GM12878 (cell line): ENCODE measurements around the gene MTHFD1L. TPM values are rescaled to one million over a fixed set of nuclear protein-coding genes. Genes with fewer than 3 reads are reported as not detected.

Source experiments
- ATAC-seq: fragments of 200-7000 bp; cut with Tn5 transposase; 3 replicates; pipeline ENCODE4 v1.9.1; 2020; ENCODE audit warnings: mild to moderate bottlenecking, moderate library complexity
- BruUV-seq: library from RNA; stranded (reverse); fragments of 400-500 nt; replicated peaks from 2 replicates; lab custom pipeline; 2021; lab: Mats Ljungman, UMichigan
- CTCF ChIA-PET: fragments of 300-600 bp; sonication (Branson Sonifier 250); formaldehyde crosslinking; extraction: SDS; loops from one replicate; lab custom pipeline; 2021; ENCODE audit warnings: inconsistent platforms; lab: Yijun Ruan, JAX
- POLR2A ChIA-PET: fragments of 350-600 bp; formaldehyde crosslinking; extraction: SDS; loops from one replicate; lab custom pipeline; 2021; ENCODE audit warnings: inconsistent platforms; lab: Charles Lee
- RAD21 ChIA-PET: fragments of 300-600 bp; sonication (Branson Sonifier 250); formaldehyde crosslinking; loops from one replicate; lab custom pipeline; 2023; ENCODE audit warnings: antibody characterized with exemption; ENCODE audit not compliant: unreplicated experiment; lab: Charles Lee
- SMC1A ChIA-PET: fragments of 300-600 bp; sonication (Branson Sonifier 250); formaldehyde crosslinking; loops from one replicate; lab custom pipeline; 2023; ENCODE audit not compliant: unreplicated experiment, uncharacterized antibody; lab: Charles Lee
- DNase-seq: peaks from one replicate; pipeline ENCODE4 v3.0.0-alpha.2; 2011; ENCODE audit warnings: low read depth, low spot score
- FAIRE-seq: peaks from 3 replicates; lab custom pipeline; 2011; peaks lifted over from hg19 to GRCh38; lab: Jason Lieb, UNC
- H2AFZ ChIP-seq: 2 replicates; pipeline ENCODE4 v1.6.0; 2011; ENCODE audit warnings: low read depth, low read length, control low read depth; ENCODE audit not compliant: control insufficient read depth
- H3K27ac ChIP-seq: 2 replicates; pipeline ENCODE4 v1.5.1; 2011; ENCODE audit warnings: control low read depth; ENCODE audit not compliant: control insufficient read depth, insufficient read depth
- H3K27me3 ChIP-seq, 2 experiments: replicated peaks in 1 of 2; 2 replicates each; pipeline versions ENCODE4 v1.6.0 to v1.6.1; 2011; ENCODE audit warnings: low read length in 1 of 2; ENCODE audit not compliant: control insufficient read depth in 2 of 2, insufficient read depth in 2 of 2
- H3K36me3 ChIP-seq, 2 experiments: 2 replicates each; pipeline ENCODE4 v1.5.1; 2011; ENCODE audit warnings: low read length in 1 of 2; ENCODE audit not compliant: control insufficient read depth in 2 of 2, insufficient read depth in 2 of 2
- H3K4me1 ChIP-seq: 2 replicates; pipeline ENCODE4 v1.6.1; 2011; ENCODE audit warnings: mild to moderate bottlenecking, low read length, moderate library complexity, mixed read lengths; ENCODE audit not compliant: control insufficient read depth, insufficient read depth
- H3K4me2 ChIP-seq: 2 replicates; pipeline ENCODE4 v1.6.0; 2011; ENCODE audit warnings: control low read depth; ENCODE audit not compliant: control insufficient read depth, insufficient read depth
- H3K4me3 ChIP-seq: fragments of 200-600 bp; sonication (generic); 2 replicates; pipeline ENCODE4 v1.5.1; 2016
- H3K79me2 ChIP-seq: 2 replicates; pipeline ENCODE4 v1.6.0; 2011; ENCODE audit warnings: low read length; ENCODE audit not compliant: control insufficient read depth, insufficient read depth
- H3K9ac ChIP-seq: 2 replicates; pipeline ENCODE4 v1.8.0; 2011; ENCODE audit warnings: low read length, control low read depth, mixed read lengths; ENCODE audit not compliant: control insufficient read depth, insufficient read depth
- H3K9me3 ChIP-seq: replicated peaks from 3 replicates; pipeline ENCODE4 v1.5.1; 2011; ENCODE audit warnings: mild to moderate bottlenecking, low read length; ENCODE audit not compliant: control insufficient read depth, insufficient read depth
- H4K20me1 ChIP-seq: 2 replicates; pipeline ENCODE4 v1.6.0; 2011; ENCODE audit not compliant: control insufficient read depth, insufficient read depth
- IRF5 ChIP-seq: fragments of 450-650 bp; IDR thresholded peaks from 2 replicates; pipeline ENCODE4 v1.6.1; 2017; ENCODE audit warnings: borderline replicate concordance
- MTA3 ChIP-seq: IDR thresholded peaks from 2 replicates; pipeline ENCODE4 v1.6.1; 2012; ENCODE audit warnings: low read length, inconsistent platforms, borderline replicate concordance
- NFYA ChIP-seq: IDR thresholded peaks from 2 replicates; pipeline ENCODE4 v1.6.1; 2011; ENCODE audit warnings: low read depth, mild to moderate bottlenecking, low read length, improper control_type of control experiment, borderline replicate concordance
- NR2C1 ChIP-seq: fragments of 450-650 bp; IDR thresholded peaks from 2 replicates; pipeline ENCODE4 v1.6.1; 2017; ENCODE audit warnings: antibody characterized with exemption, mild to moderate bottlenecking, moderate library complexity
- PKNOX1 ChIP-seq: fragments of 450-650 bp; IDR thresholded peaks from 2 replicates; pipeline ENCODE4 v1.6.1; 2016; ENCODE audit warnings: mild to moderate bottlenecking
- SIX5 ChIP-seq: IDR thresholded peaks from 2 replicates; pipeline ENCODE4 v1.6.1; 2011; ENCODE audit warnings: mild to moderate bottlenecking, low read depth, low read length, moderate library complexity; ENCODE audit not compliant: severe bottlenecking
- SMC3 ChIP-seq: IDR thresholded peaks from 2 replicates; pipeline ENCODE4 v1.6.1; 2011; ENCODE audit warnings: low read length, improper control_type of control experiment, borderline replicate concordance
- SUZ12 ChIP-seq: fragments of 200-600 bp; sonication (generic); IDR thresholded peaks from one replicate; pipeline ENCODE4 v1.6.1; 2018; ENCODE audit warnings: antibody characterized with exemption, mild to moderate bottlenecking; ENCODE audit not compliant: unreplicated experiment
- WGBS: methylation state at CpG from one replicate; pipeline ENCODE4 v1.1.6; 2016; ENCODE audit warnings: low lambda C conversion rate; ENCODE audit not compliant: insufficient replicate concordance, insufficient coverage; ENCODE audit errors: missing lambda C conversion rate; 5-methylcytosine and 5-hydroxymethylcytosine counted together
- in situ Hi-C: fragments of 300-500 bp; cut with MboI; formaldehyde crosslinking; loops from 9 replicates; pipeline ENCODE4 v1.14.3; 2018; ENCODE audit warnings: mixed read lengths
- intact Hi-C: fragments of 100-400 bp; cut with micrococcal nuclease; formaldehyde crosslinking; loops from one replicate; pipeline ENCODE4 v1.14.2; 2022; ENCODE audit not compliant: unreplicated experiment
- polyA plus RNA-seq, 11 experiments: library from polyadenylated mRNA; depleted of rRNA in 4 of 11; unstranded in 6 of 11; stranded (reverse) in 5 of 11; fragments of >200 nt; fragmentation: Nextera tagmentation in 4 of 11; fragmentation: Illumina TruSeq in 1 of 11; extraction: Ambion mirVana in 4 of 11; extraction: Trizol in 1 of 11; gene quantifications; 1 replicate in 1 of 11; 2 replicates in 10 of 11; pipeline versions ENCODE4 v1.2.1 to v1.2.3, GENCODE V29; 2011 to 2016; ENCODE audit warnings: inconsistent platforms in 2 of 11, missing spikeins in 2 of 11, low read depth in 1 of 11
- total RNA-seq, 4 experiments: library from RNA; depleted of rRNA in 3 of 4; stranded (reverse); fragments of >200 nt in 3 of 4; fragmentation: Illumina TruSeq in 1 of 4; extraction: Trizol in 1 of 4; gene quantifications; 2 replicates each; pipeline versions ENCODE4 v1.2.1 to v1.2.3, GENCODE V29; 2013 to 2021

The MTHFD1L gene
- total and polyA plus RNA-seq, 10 of the 15 experiments (the other 5 are each of a cell fraction or from before 2014, with no cell fraction given) = 11.7 to 75.5 (median 28.8) TPM

- TF ChIP-seq NFYA (no peak), PKNOX1 (no peak)
These were observed 126.8 kb downstream of the MTHFD1L start (continued) for GRCh38 chr6:150992262-150992661.

GRCh38 chr6:150992703-150993102 is 127.2 kb downstream of the MTHFD1L start:
- Histone ChIP-seq H2AFZ (no peak overlapping the region), H3K9ac (no peak overlapping the region), H3K36me3 (peaks cover 2 to 9% of the 10 kb centered on the region in 2 experiments; a peak in 3 of 4 replicates), H3K4me3 (no peak overlapping the region), H3K4me1 (peaks cover 1% of the 10 kb centered on the region; the same call in 1 of the 2 replicates), H3K79me2 (no peaks in the 10 kb centered on the region), H3K27me3 (no peaks in the 10 kb centered on the region), H3K27ac (no peak overlapping the region), H3K4me2 (no peak overlapping the region), H4K20me1 (no peaks in the 10 kb centered on the region), H3K9me3 (no peaks in the 10 kb centered on the region; the same call in 2 of the 3 replicates)
- ChIA-PET POLR2A (no interaction called here), RAD21 (no interaction called here), CTCF (no interaction called here), SMC1A (no interaction called here)
- ATAC-seq = no peak
- intact Hi-C loops (no loop called here), in situ Hi-C loops (no loop called here)
- no peak for FAIRE-seq
- BruUV-seq = no TSS peak
- no peak for DNase-seq
- no peak for TF ChIP-seq SIX5
- no peak for TF ChIP-seq IRF5
- TF ChIP-seq NR2C1 = no peak
- no peak for TF ChIP-seq SMC3
- TF ChIP-seq MTA3 = no peak
- no peak for TF ChIP-seq SUZ12
- 86% methylated on average over 5 of the region's 5 CpGs for WGBS
